HS-5 (cell line): Measurements from ENCODE around the gene PLA2G12A.

ENCODE experiments used
- DNase-seq: peaks from one replicate; pipeline ENCODE4 v3.0.0-alpha.2; 2012; ENCODE audit warnings: low read depth

PLA2G12A gene

GRCh38 chr4:109676886-109677285, 53.0 kb downstream of the PLA2G12A start:
- no peak for DNase-seq

GRCh38 chr4:109675843-109676242, 54.0 kb downstream of the PLA2G12A start:
- DNase-seq = no peak

- no peak for DNase-seq
These were observed 54.7 kb downstream of the PLA2G12A start for GRCh38 chr4:109675181-109675580.

GRCh38 chr4:109673303-109673702, 56.6 kb downstream of the PLA2G12A start:
- no peak for DNase-seq

- no peak for DNase-seq
These were observed 57.5 kb downstream of the PLA2G12A start for GRCh38 chr4:109672169-109672930.

GRCh38 chr4:109671350-109671749, 58.5 kb downstream of the PLA2G12A start:
- no peak for DNase-seq

- DNase-seq = no peak
These were observed 63.9 kb downstream of the PLA2G12A start for GRCh38 chr4:109665783-109666485.

GRCh38 chr4:109662771-109663170, 67.1 kb downstream of the PLA2G12A start:
- DNase-seq = no peak

- DNase-seq = no peak
These were observed 67.8 kb downstream of the PLA2G12A start for GRCh38 chr4:109662116-109662515.
